NCI-H1105 (cell line): ENCODE data around the gene PDE8A.

Source experiments
- DNase-seq: peaks from one replicate; lab custom pipeline; 2025; lab: John Stamatoyannopoulos, UW

Gene PDE8A

GRCh38 chr15:85094685-85095084, 113.0 kb downstream of the PDE8A start:
- no peak for DNase-seq

GRCh38 chr15:85095566-85095965, 113.9 kb downstream of the PDE8A start:
- DNase-seq = no peak

- DNase-seq = no peak
Measured at GRCh38 chr15:85097250-85097649, 115.6 kb downstream of the PDE8A start.

GRCh38 chr15:85097725-85098124, 116.1 kb downstream of the PDE8A start:
- no peak for DNase-seq

- no peak for DNase-seq
Measured at GRCh38 chr15:85099195-85099803, 117.6 kb downstream of the PDE8A start.

GRCh38 chr15:85100186-85100937, 118.7 kb downstream of the PDE8A start:
- no peak for DNase-seq

- no peak for DNase-seq
Measured at GRCh38 chr15:85104584-85104983, 122.9 kb downstream of the PDE8A start.

- no peak for DNase-seq
Measured at GRCh38 chr15:85108136-85108535, 126.5 kb downstream of the PDE8A start.

GRCh38 chr15:85109333-85109732, 127.7 kb downstream of the PDE8A start:
- no peak for DNase-seq

- DNase-seq = no peak
Measured at GRCh38 chr15:85112997-85113396, 131.3 kb downstream of the PDE8A start.

GRCh38 chr15:85114886-85115285, 133.2 kb downstream of the PDE8A start:
- no peak for DNase-seq

GRCh38 chr15:85116066-85116465, 134.4 kb downstream of the PDE8A start:
- DNase-seq = no peak

- no peak for DNase-seq
Measured at GRCh38 chr15:85116494-85116893, 134.8 kb downstream of the PDE8A start.

GRCh38 chr15:85116925-85117646, 135.4 kb downstream of the PDE8A start:
- no peak for DNase-seq

- DNase-seq = no peak
Measured at GRCh38 chr15:85118173-85118572, 136.5 kb downstream of the PDE8A start.

- DNase-seq = no peak
Measured at GRCh38 chr15:85118581-85118980, 136.9 kb downstream of the PDE8A start.

GRCh38 chr15:85120351-85121113, 138.9 kb downstream of the PDE8A start:
- no peak for DNase-seq

- no peak for DNase-seq
Measured at GRCh38 chr15:85124173-85124572, 142.5 kb downstream of the PDE8A start.

- DNase-seq = no peak
Measured at GRCh38 chr15:85125056-85125661, 143.5 kb downstream of the PDE8A start.

- DNase-seq = no peak
Measured at GRCh38 chr15:85128621-85129020, 147.0 kb downstream of the PDE8A start.

GRCh38 chr15:85129881-85130280, 148.2 kb downstream of the PDE8A start:
- DNase-seq = no peak

- DNase-seq = no peak
Measured at GRCh38 chr15:85131915-85132314, 150.3 kb downstream of the PDE8A start.
